D341Med (cell line): ENCODE results near the gene PLEKHO2.
"Not testable (repeated sequence)": the region's sequence is repeated elsewhere in the genome, so short reads cannot be mapped to it uniquely, and the experiment has no call there.

Source experiments
- DNase-seq: peaks from one replicate; pipeline ENCODE4 v3.0.0; 2012; ENCODE audit warnings: low spot score

The PLEKHO2 gene, protein sequence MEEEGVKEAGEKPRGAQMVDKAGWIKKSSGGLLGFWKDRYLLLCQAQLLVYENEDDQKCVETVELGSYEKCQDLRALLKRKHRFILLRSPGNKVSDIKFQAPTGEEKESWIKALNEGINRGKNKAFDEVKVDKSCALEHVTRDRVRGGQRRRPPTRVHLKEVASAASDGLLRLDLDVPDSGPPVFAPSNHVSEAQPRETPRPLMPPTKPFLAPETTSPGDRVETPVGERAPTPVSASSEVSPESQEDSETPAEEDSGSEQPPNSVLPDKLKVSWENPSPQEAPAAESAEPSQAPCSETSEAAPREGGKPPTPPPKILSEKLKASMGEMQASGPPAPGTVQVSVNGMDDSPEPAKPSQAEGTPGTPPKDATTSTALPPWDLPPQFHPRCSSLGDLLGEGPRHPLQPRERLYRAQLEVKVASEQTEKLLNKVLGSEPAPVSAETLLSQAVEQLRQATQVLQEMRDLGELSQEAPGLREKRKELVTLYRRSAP

DNA sequence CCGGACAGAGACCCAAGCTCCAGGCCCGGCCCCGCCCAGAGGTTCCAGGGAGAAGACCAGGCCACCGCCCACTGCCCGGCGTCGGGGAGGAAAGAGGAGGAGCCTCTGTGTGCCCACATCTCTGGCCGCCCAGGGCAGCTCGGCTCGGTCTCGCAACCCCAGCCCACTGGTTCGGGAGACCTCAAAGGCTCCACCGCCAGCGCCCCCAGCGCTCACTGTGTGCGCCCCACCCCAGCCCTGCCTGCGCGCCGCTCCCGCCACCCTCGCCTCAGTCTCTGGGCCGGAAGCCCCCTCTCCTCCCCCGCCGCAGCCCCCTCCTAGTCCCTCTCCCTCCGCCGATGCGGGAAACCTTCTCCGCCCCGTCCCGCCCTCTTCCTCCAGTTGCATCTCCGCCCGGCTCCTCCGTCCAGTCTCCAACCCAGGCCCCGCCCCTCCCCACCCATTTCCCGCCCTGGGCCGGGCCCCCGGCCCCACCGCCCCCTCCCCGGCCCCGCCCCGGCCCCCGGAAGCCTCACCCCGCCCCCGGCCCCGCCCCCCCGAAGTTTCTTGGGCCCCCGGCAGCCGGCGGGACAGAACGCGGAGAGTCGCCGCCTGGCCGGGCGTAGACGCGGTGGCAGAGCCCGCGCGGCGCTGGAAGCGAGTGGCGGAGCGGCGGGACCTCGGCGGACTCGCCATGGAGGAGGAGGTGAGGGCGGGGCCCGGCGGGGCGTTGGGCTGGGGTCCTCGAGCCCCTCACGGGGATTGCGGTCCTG is at the start of gene PLEKHO2:
TSS of gene PLEKHO2 (plus strand) at position 572 of the 752 bp plus-strand sequence. CDS start at position 674, 102 bp downstream.
- DNase-seq: peak; percentile 98

GRCh38 chr15:64792282-64792681 is 49.4 kb upstream of the PLEKHO2 start:
- DNase-seq: no peak

DNA sequence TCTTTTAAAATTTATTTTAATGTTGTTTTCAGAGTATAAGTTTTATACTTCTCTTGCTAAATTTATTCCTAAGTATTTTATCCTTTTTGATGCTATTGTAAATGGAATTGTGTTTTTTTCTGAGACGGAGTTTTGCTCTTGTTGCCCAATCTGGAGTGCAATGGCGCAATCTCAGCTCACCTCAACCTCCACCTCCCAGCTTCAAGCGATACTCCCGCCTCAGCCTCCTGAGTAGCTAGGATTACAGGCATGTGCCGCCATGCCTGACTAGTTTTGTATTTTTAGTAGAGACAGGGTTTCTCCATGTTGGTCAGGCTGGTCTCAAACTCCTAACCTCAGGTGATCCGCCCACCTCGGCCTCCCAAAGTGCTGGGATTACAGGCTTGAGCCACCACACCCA is 46.4 kb upstream of the PLEKHO2 start:
- not testable (repeated sequence) for DNase-seq

- DNase-seq: not testable (repeated sequence)
Measured at GRCh38 chr15:64795921-64796320, 45.8 kb upstream of the PLEKHO2 start.

GRCh38 chr15:64798905-64799304 is 42.8 kb upstream of the PLEKHO2 start:
- DNase-seq: not testable (repeated sequence)

DNA sequence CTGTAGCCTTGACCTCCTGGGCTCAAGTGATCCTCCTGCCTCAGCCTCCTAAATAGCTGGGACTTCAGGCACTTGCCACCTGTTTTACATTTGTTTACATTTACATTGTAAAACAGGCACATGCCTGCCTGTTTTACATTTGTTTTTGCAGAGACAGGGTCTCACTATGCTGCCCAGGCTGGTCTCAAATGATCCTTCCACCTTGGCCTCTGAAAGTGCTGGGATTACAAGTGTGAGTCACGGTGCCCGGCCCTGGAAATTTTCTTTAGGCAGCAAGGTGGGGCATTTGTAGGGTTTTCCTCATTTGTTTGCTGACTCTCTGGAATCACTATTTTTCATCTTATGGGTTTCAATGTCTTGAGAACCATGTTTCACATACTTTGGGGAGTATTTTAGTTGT is 41.2 kb upstream of the PLEKHO2 start:
- DNase-seq: no peak

DNA sequence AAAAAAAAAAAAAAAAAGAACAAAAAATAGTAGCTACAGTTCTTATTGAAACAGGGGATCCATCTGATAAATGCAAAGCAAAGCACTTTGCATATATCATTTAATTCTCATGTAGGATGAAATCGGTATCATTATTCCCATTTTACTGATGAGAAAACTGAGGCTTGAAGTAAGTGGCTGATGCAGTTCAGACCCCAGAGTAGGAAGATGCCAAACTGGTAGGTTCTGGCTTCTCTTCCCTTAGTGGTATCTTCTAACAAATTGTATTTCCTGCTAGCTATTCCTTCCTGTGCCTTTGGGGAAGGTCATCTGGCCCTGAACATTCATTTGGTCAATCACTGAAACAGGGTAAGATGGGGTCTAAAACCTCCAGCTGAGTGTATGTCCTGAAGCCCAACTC is 38.2 kb upstream of the PLEKHO2 start:
- no peak for DNase-seq

- no peak for DNase-seq
Measured at GRCh38 chr15:64804619-64805018, 37.1 kb upstream of the PLEKHO2 start.

- DNase-seq: no peak
Measured at GRCh38 chr15:64806509-64806908, 35.2 kb upstream of the PLEKHO2 start.

DNA sequence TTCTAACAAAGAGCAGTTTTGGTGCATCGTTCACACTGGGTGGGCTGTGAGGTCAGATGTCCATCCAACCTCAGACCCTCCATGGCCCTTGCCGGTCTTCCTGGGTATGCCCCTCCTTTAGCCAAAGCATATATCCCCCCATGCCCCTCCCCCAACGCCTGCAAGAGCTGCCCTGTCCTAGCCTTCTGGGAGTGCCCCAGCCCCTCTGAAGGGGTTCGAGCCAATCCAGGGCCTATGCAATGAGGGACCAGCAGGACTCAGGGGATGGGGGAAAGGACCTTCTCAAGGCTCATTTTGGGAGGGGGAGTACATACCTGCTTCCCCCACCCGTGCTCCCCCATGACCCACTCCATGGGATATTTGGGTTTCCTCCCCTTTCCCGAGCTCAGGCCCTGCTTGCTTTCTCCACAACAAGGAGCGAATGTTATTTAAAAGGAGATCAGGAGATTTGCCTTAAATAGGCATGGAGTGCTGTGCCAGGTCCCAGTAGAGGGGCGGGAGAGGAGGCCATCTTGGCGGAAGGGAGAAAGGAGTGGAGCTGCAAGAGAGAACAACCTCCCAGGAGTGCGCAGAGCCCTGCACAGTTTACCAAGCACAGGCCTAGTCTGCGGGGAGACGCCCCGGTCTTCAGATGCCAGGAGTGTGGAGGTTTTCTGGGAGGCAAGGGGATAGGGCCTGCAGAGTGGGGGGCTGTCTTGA is 34.5 kb upstream of the PLEKHO2 start:
- peak; percentile 37 for DNase-seq

- peak; percentile 24 for DNase-seq
Measured at GRCh38 chr15:64807751-64808222, 33.9 kb upstream of the PLEKHO2 start.

- peak; percentile 21 for DNase-seq
Measured at GRCh38 chr15:64808785-64809453, 32.8 kb upstream of the PLEKHO2 start.

- peak; percentile 90 for DNase-seq
Measured at GRCh38 chr15:64809649-64810496, 31.8 kb upstream of the PLEKHO2 start.

- DNase-seq: peak; percentile 68
Measured at GRCh38 chr15:64810497-64811326, 31.0 kb upstream of the PLEKHO2 start.

DNA sequence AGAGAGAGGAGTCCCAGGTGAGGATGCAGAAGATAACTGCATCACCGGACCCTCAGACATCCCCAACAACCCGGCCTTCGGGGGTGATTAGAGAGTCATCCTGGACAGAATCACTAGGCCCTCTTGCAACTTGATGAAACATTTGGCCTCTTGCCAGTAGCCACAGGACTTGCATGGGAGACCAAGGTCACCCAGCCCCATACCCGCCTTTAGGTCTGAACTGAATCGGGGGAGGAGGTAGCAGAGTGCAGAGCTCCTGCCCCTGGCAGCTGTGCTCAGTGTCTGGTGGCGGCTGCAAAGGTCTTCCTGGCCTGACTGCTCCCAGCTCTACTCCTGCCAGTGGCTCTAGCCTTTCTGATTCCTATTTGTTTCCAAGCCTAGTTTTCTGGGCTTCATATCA is 28.6 kb upstream of the PLEKHO2 start:
- no peak for DNase-seq

DNA sequence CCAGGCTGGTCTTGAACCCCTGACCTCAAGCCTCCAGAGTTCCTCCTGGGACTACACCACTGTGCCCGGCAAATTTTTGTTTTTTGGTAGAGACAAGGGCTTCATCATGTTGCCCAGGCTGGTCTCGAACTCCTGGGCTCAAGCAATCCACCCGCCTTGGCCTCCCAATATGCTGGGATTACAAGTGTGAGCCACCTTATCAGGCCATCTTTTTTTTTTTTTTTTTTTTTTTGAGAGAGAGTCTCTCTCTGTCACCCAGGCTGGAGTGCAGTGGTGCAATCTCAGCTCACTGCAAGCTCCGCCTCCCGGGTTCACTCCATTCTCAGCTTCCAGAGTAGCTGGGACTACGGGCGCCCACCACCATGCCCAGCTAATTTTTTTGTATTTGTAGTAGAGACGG is 27.4 kb upstream of the PLEKHO2 start:
- DNase-seq: not testable (repeated sequence)

DNA sequence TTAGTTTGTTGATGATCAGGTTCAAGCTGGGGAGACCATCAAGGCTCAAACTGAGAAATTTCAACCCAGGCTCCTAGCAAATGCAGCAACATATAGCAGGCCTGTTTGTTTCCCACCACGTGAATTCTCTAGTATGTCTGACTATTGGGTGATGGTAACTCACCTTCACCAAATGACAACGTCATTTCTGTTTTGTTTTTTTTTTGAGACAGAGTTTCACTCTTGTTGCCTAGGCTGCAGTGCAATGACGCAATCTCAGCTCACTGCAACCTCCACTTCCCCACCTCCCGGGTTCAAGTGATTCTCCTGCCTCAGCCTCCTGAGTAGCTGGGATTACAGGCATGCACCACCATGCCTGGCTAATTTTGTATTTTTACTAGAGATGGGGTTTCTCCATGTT is 26.8 kb upstream of the PLEKHO2 start:
- not testable (repeated sequence) for DNase-seq

DNA sequence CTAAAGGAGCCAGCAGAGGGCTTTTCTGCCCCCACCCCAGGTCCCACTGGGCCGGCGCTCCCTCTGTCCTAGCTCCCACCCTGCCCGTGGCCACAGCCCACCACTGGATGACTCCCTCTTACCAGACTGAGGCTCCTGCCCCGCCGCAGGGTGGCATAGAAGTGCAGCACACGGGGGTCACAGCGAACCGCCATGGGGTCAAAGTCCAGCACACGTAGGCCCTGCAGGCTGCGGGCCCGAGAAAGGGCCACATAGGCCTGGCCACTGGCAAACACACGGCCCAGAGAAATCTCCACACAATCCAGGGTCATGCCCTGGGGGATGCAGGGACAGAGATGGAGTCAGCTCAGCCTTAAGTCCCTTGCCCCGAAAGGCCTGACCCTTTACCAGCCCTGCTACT is 25.3 kb upstream of the PLEKHO2 start:
- DNase-seq: no peak

- no peak for DNase-seq
Measured at GRCh38 chr15:64824929-64825430, 16.7 kb upstream of the PLEKHO2 start.
